OCI-LY7 (cell line): ENCODE data around the gene SNX14.

Source experiments
- EZH2phosphoT487 ChIP-seq: fragments of 200-600 bp; sonication (generic); IDR thresholded peaks from 2 replicates; pipeline ENCODE4 v1.6.1; 2018; ENCODE audit warnings: low read depth, borderline replicate concordance, mild to moderate bottlenecking, mixed run types, antibody characterized with exemption, low read length, moderate library complexity, mixed read lengths
- TF ChIP-seq, protein P1 (sequence below): fragments of 200-600 bp; sonication (generic); conservative IDR thresholded peaks from 2 replicates; pipeline ENCODE4 v1.5.1; 2014; ENCODE audit warnings: mild to moderate bottlenecking, antibody characterized with exemption, low read length, moderate library complexity, mixed read lengths

DNA sequence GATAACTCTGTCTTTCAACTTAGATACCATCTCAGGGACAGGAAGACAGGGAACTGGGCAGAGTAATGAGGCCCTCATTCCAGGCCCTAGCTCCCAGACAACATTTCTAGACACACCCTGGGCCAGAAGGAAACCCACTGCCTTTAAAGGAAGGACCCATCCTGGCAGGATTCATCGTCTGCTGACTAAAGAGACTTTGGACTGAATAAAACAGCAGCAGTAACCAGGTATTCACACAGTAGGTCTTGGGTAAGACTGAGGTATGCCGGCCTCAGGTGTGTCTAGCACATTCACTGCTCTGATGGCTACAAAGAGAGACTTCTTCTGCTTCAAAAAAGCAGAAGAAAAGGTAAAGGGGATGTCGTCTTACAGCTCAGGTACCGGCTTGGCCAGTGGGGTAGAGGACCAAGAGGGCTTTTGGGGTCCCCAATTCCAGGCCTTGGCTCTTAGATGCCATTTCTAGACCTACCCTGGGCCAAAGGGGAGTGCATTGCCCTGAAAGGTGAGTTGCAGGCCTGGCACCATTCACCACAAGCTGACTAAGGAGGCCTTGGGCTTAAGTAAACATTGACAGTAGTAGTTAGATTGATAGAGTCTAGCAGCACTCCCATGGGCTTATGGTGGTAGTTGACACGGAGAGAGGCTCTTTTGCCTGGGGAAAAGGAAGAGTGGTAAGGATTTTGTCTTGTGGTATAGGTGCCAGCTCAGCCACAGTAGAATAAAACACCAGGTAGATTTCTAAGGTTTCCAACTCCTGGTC, 13.4 kb downstream of the SNX14 start:
- TF ChIP-seq, protein P1, sequence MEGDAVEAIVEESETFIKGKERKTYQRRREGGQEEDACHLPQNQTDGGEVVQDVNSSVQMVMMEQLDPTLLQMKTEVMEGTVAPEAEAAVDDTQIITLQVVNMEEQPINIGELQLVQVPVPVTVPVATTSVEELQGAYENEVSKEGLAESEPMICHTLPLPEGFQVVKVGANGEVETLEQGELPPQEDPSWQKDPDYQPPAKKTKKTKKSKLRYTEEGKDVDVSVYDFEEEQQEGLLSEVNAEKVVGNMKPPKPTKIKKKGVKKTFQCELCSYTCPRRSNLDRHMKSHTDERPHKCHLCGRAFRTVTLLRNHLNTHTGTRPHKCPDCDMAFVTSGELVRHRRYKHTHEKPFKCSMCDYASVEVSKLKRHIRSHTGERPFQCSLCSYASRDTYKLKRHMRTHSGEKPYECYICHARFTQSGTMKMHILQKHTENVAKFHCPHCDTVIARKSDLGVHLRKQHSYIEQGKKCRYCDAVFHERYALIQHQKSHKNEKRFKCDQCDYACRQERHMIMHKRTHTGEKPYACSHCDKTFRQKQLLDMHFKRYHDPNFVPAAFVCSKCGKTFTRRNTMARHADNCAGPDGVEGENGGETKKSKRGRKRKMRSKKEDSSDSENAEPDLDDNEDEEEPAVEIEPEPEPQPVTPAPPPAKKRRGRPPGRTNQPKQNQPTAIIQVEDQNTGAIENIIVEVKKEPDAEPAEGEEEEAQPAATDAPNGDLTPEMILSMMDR: no peak
- no peak for TF ChIP-seq EZH2phosphoT487
